ENCODE data around the gene COL25A1.
"Not testable (repeated sequence)": the region's sequence is repeated elsewhere in the genome, so short reads cannot be mapped to it uniquely, and the experiment has no call there.

COL25A1 gene

GRCh38 chr4:108903464-108904221 is 398.8 kb downstream of the COL25A1 start:
- DNase-seq (ENCODE audit: low spot score), result no peak

GRCh38 chr4:108902769-108903168 is 399.7 kb downstream of the COL25A1 start:
- no peak for DNase-seq (ENCODE audit: low spot score)

GRCh38 chr4:108901291-108901690 is 401.2 kb downstream of the COL25A1 start:
- no peak for DNase-seq (ENCODE audit: low spot score)

GRCh38 chr4:108900018-108900580 is 402.4 kb downstream of the COL25A1 start:
- no peak for DNase-seq (ENCODE audit: low spot score)

GRCh38 chr4:108893468-108893867 is 409.0 kb downstream of the COL25A1 start:
- no peak for DNase-seq (ENCODE audit: low spot score)

GRCh38 chr4:108891896-108892590 is 410.4 kb downstream of the COL25A1 start:
- DNase-seq (ENCODE audit: low spot score), result no peak

- DNase-seq (ENCODE audit: low spot score), result no peak
These were observed 412.0 kb downstream of the COL25A1 start for GRCh38 chr4:108890484-108890881.

- DNase-seq (ENCODE audit: low spot score), result no peak
These were observed 412.6 kb downstream of the COL25A1 start for GRCh38 chr4:108889696-108890483.

- DNase-seq (ENCODE audit: low spot score), result no peak
These were observed 413.7 kb downstream of the COL25A1 start for GRCh38 chr4:108888769-108889168.

GRCh38 chr4:108887034-108887433 is 415.4 kb downstream of the COL25A1 start:
- DNase-seq (ENCODE audit: low spot score), result no peak

- no peak for DNase-seq (ENCODE audit: low spot score)
These were observed 417.2 kb downstream of the COL25A1 start for GRCh38 chr4:108885211-108885610.

GRCh38 chr4:108884596-108884995 is 417.9 kb downstream of the COL25A1 start:
- no peak for DNase-seq (ENCODE audit: low spot score)

GRCh38 chr4:108881986-108882385 is 420.5 kb downstream of the COL25A1 start:
- no peak for DNase-seq (ENCODE audit: low spot score)

GRCh38 chr4:108881190-108881589 is 421.3 kb downstream of the COL25A1 start:
- no peak for DNase-seq (ENCODE audit: low spot score)

GRCh38 chr4:108878806-108879205 is 423.7 kb downstream of the COL25A1 start:
- DNase-seq (ENCODE audit: low spot score), result no peak

- no peak for DNase-seq (ENCODE audit: low spot score)
These were observed 424.6 kb downstream of the COL25A1 start for GRCh38 chr4:108877821-108878220.

GRCh38 chr4:108874806-108875205 is 427.7 kb downstream of the COL25A1 start:
- no peak for DNase-seq (ENCODE audit: low spot score)

GRCh38 chr4:108869970-108870369 is 432.5 kb downstream of the COL25A1 start:
- DNase-seq (ENCODE audit: low spot score), result not testable (repeated sequence)

- DNase-seq (ENCODE audit: low spot score), result no peak
These were observed 433.7 kb downstream of the COL25A1 start for GRCh38 chr4:108868606-108869227.

- no peak for DNase-seq (ENCODE audit: low spot score)
These were observed 435.0 kb downstream of the COL25A1 start for GRCh38 chr4:108867476-108867875.

GRCh38 chr4:108861334-108861733 is 441.1 kb downstream of the COL25A1 start:
- no peak for DNase-seq (ENCODE audit: low spot score)

- DNase-seq (ENCODE audit: low spot score), result no peak
These were observed 447.7 kb downstream of the COL25A1 start for GRCh38 chr4:108854786-108855185.

All from hematopoietic multipotent progenitor cell treated with erythropoietin and hydrocortisone succinate and interleukin-3 and kit ligand, for 15 days (in vitro differentiated cells).